Tibial artery (tissue), 4 donors: Measurements from ENCODE around the gene NDOR1.
"Not testable (repeated sequence)": the region's sequence is repeated elsewhere in the genome, so short reads cannot be mapped to it uniquely, and the experiment has no call there.

Source experiments
- DNase-seq, 2 donors: peaks; one replicate each; pipeline ENCODE4 v3.0.0-alpha.2; 2019
- H3K27ac ChIP-seq, 2 donors: fragments of 200-600 bp; sonication (generic) in 1 of 2; 1 replicate in 1 of 2; 2 replicates in 1 of 2; pipeline ENCODE4 v1.5.1; 2018 to 2019; ENCODE audit warnings: mild to moderate bottlenecking in 1 of 2
- H3K27me3 ChIP-seq, 2 donors: fragments of 200-600 bp; sonication (generic) in 1 of 2; one replicate each; pipeline versions ENCODE4 v1.5.1 to v1.6.0; 2016 to 2019
- H3K36me3 ChIP-seq, 3 donors: fragments of 200-600 bp; sonication (generic) in 2 of 3; one replicate each; pipeline ENCODE4 v1.5.1; 2016 to 2019; ENCODE audit warnings: mild to moderate bottlenecking in 2 of 3
- H3K4me1 ChIP-seq, 4 donors: fragments of 200-600 bp; sonication (generic) in 2 of 4; 1 replicate in 3 of 4; 2 replicates in 1 of 4; pipeline ENCODE4 v1.5.1; 2016 to 2019
- H3K4me3 ChIP-seq, 2 donors: fragments of 200-600 bp; sonication (generic) in 1 of 2; 1 replicate in 1 of 2; 2 replicates in 1 of 2; pipeline ENCODE4 v1.5.1; 2018 to 2019; ENCODE audit warnings: mild to moderate bottlenecking in 2 of 2
- H3K9me3 ChIP-seq, 3 donors: fragments of 200-600 bp; sonication (generic) in 1 of 3; one replicate each; pipeline ENCODE4 v1.5.1; 2016 to 2019
- intact Hi-C: fragments of 100-400 bp; cut with DNase I; formaldehyde crosslinking; loops from one replicate; pipeline ENCODE4 v1.15.0; 2023; ENCODE audit warnings: low total_unique reads
- TF ChIP-seq, protein P1 (sequence below), 2 experiments: fragments of 200-600 bp in 1 of 2; fragments of 450-650 bp in 1 of 2; IDR thresholded peaks; one replicate each; pipeline ENCODE4 v1.5.1; 2017 to 2019; ENCODE audit warnings: antibody characterized with exemption in 2 of 2, mild to moderate bottlenecking in 1 of 2, moderate library complexity in 1 of 2

The NDOR1 gene

DNA sequence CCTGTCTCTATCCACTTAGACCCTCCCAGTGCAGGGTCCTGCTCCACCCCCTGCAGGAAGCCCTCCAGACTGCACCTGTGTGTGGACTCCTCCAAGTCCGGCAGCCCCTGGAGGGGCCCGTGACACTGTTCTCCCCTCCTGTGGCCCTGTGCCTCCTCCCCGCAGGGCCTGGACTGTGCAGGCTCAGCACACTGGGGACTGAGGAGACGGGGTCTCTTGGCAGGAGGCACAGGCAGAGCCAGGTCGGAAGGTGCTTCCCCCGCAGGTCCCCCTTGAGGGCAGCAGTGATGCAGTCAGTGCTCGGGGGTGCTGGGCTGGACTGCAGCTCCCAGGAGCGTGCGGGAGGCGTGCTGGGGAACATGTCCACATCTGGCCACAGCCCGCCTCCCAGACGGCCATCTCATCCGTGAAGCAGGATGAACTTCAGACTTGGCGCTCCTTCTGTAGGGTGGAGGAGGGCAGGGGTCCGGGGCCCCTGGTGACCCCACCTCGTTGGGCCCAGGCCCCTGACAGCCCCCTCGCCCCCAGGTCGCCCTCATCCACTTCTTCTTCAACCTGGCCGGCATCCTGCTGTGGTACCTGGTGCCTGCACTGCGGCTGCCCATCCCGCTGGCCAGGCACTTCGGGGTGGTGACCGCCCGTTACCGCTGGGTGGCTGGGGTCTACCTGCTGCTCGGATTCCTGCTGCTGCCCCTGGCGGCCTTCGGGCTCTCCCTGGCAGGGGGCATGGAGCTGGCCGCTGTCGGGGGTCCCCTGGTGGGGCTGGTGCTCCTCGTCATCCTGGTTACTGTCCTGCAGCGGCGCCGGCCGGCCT, 30.1 kb downstream of the NDOR1 start:
- Histone ChIP-seq H3K4me1 (peaks cover 0 to 38% (median 15%) of the 10 kb centered on the region in 4 donors), H3K27me3 (peaks cover 0 to 57% of the 10 kb centered on the region in 2 donors)

DNA sequence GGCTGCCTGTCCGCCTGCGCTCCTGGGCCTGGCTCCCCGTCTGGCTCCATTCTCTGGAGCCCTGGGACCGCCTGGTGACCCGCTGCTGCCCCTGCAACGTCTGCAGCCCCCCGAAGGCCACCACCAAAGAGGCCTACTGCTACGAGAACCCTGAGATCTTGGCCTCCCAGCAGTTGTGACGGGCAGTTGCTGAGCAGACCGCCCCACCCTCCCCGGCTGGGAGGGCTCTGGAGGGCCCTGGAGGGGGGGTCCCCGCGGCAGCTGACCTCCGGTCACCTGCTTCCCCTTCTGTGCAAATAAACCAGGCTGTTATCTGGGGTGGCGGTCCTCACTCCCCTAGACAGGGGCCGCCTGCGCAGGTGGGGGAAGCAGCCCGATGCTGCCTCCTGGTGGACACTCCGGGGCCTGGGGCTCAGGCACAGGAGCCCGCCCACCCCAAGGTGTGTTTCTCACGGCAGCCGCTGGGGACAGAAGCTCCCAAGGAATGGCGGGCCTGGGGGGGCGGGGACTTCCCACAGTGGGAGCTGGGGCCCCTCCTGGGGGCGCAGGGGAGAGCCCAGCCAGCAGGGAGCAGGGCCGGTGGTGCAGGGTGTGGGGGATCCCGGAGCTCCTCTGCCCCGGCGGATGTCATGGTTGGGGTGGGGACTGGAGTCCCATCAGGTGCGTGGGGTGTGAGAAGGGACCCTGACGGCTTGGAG, 30.9 kb downstream of the NDOR1 start:
- H3K9me3 ChIP-seq = no peaks in the 10 kb centered on the region
- peaks cover 0 to 49% of the 10 kb centered on the region in 2 donors for H3K27me3 ChIP-seq
- peak; percentile 73 to 86 for DNase-seq
- no peak overlapping the region for H3K4me3 ChIP-seq
- intact Hi-C loops = no loop called here
- TF ChIP-seq, protein P1, sequence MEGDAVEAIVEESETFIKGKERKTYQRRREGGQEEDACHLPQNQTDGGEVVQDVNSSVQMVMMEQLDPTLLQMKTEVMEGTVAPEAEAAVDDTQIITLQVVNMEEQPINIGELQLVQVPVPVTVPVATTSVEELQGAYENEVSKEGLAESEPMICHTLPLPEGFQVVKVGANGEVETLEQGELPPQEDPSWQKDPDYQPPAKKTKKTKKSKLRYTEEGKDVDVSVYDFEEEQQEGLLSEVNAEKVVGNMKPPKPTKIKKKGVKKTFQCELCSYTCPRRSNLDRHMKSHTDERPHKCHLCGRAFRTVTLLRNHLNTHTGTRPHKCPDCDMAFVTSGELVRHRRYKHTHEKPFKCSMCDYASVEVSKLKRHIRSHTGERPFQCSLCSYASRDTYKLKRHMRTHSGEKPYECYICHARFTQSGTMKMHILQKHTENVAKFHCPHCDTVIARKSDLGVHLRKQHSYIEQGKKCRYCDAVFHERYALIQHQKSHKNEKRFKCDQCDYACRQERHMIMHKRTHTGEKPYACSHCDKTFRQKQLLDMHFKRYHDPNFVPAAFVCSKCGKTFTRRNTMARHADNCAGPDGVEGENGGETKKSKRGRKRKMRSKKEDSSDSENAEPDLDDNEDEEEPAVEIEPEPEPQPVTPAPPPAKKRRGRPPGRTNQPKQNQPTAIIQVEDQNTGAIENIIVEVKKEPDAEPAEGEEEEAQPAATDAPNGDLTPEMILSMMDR (IDR thresholded peaks at IDR 0.05) = peak; percentile 95 to 96
- no peak overlapping the region for H3K27ac ChIP-seq
- H3K4me1 ChIP-seq = peaks cover 0 to 38% (median 15%) of the 10 kb centered on the region in 4 donors
- H3K36me3 ChIP-seq = no peaks in the 10 kb centered on the region

More for the DNA sequence above, 30.1 kb downstream of the NDOR1 start:
- intact Hi-C loops = no loop called here
- Histone ChIP-seq H3K4me3 (no peak overlapping the region), H3K27ac (no peak overlapping the region), H3K9me3 (no peaks in the 10 kb centered on the region), H3K36me3 (no peaks in the 10 kb centered on the region)
- TF ChIP-seq, protein P1 (IDR thresholded peaks at IDR 0.05) = no peak
- no peak for DNase-seq

DNA sequence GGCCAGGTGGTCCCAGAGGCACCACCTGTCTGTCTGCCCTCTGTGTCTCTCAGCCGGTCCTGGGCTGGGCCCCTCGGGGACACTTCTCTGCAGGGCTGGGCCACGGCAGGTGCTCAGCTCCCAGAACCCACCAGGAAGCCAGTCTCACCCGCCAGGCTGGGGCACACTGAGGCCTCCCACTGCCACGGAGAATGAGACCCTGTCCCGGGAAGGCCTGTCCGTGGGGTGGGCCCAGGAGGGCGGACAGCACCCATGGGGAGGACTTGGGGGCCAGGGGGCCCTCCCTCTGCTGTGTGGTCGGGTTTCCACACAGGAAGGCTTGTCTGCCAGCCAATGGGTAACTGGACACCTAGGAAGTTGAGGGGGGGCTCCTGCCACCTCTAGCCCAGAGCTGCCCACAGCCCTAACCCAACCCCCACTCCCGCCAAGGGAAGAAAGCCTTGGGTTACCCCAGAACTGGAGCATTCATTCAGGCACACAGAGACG, 31.5 kb downstream of the NDOR1 start:
- H3K4me3 ChIP-seq = no peak overlapping the region
- intact Hi-C loops = no loop called here
- peaks cover 0 to 3% (median 1%) of the 10 kb centered on the region in 3 donors for H3K36me3 ChIP-seq
- no peaks in the 10 kb centered on the region for H3K9me3 ChIP-seq
- TF ChIP-seq, protein P1 (IDR thresholded peaks at IDR 0.05) = no peak
- H3K4me1 ChIP-seq = peaks cover 0 to 42% (median 17%) of the 10 kb centered on the region in 4 donors
- peaks cover 0 to 43% of the 10 kb centered on the region in 2 donors for H3K27me3 ChIP-seq
- no peak overlapping the region for H3K27ac ChIP-seq
- DNase-seq = no peak

DNA sequence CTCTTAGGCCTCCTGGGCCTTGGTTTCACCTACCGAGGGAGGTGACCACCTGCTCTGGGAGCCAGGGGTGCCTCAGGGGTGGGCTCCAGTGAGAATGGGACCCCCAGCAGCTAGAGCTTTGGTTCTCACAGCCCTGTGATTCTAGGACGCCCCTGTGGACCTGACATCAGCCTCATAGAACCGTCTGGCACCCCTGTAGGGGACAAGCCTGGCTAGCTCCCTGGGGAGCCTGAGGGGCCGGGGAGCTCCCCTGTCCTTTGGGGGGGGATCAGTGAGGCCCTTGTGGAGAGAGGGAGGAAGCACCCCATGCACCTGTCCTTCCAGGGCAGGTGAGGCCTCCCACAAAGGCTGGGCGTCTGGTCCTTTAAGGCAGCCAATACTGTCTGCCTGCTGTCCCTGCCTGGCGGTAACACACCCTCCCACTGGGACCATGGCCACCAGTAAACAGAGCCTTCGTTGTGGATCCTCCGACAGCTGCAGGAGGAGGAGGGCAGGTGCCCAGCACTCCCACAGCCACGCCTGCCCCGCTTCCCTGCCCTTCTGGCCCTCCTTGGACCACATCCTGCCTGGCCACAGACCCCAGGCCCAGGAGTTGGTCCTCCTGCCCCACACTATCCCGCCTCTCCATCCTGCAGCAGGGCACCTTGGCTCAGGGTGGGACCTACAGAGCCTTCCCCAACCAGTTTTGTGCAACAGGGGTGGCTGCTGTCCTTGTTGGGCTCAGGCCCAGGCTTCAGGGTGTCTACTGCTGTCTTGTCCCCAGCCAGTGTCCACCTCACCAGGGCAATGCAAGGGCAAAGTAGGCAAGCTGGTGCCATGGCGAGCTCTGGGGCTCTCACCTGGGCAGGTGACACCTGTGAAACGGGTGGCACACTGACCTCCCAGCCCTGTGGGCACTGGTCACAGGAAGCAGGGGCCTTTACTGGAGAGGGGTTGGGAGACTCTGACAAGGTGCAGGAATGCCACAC, 32.5 kb downstream of the NDOR1 start:
- Histone ChIP-seq H3K27ac (no peak overlapping the region), H3K27me3 (peaks cover 0 to 32% of the 10 kb centered on the region in 2 donors), H3K9me3 (no peaks in the 10 kb centered on the region), H3K4me3 (no peak overlapping the region), H3K4me1 (peaks cover 0 to 53% (median 28%) of the 10 kb centered on the region in 4 donors), H3K36me3 (peaks cover 8 to 14% (median 12%) of the 10 kb centered on the region in 3 donors)
- TF ChIP-seq, protein P1 (IDR thresholded peaks at IDR 0.05) = no peak
- intact Hi-C loops = no loop called here
- DNase-seq = no peak

DNA sequence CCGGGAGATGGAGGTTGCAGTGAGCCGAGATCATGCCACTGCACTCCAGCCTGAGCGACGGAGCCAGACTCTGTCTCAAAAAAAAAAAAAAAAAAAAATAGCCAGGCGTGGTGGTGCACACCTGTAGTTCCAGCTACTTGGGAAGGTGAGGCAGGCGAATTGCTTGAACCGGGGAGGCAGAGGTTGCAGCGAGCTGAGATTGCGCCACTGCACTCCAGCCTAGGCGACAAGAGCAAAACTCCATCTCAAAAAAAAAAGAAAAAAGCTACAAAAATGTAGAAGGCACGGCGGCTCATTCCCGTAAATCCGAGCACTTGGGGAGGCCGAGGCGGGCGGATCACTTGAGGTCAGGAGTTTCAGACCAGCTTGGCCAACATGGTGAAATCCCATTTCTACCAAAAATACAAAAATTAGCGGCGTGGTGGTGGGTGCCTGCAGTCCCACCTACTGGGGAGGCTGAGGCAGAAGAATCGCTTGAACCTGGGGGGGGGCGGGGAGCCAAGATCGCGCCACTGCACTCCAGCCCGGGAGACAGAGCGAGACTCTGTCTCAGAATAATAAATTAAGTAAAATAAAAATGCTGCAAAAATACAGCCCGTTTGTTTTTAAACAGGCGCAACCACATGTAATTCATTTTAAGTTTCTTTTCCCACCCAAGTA, 34.2 kb downstream of the NDOR1 start:
- H3K27ac ChIP-seq = peak overlapping the region; percentile 94 to 95
- peaks cover 0 to 58% (median 36%) of the 10 kb centered on the region in 4 donors for H3K4me1 ChIP-seq
- intact Hi-C loops, DNase-seq, H3K9me3 ChIP-seq: not testable (repeated sequence)
- peaks cover 0 to 16% of the 10 kb centered on the region in 2 donors for H3K27me3 ChIP-seq
- H3K4me3 ChIP-seq = peak overlapping the region; percentile 69 to 82
- H3K36me3 ChIP-seq = peaks cover 8 to 23% (median 21%) of the 10 kb centered on the region in 3 donors
